Ishikawa (cell line): ENCODE data around the gene KCNQ5.

ENCODE experiments used
- CEBPB ChIP-seq: IDR thresholded peaks from 2 replicates; pipeline ENCODE4 v1.6.1; 2012
- CREB1 ChIP-seq: IDR thresholded peaks from 2 replicates; pipeline ENCODE4 v1.6.1; 2012; ENCODE audit warnings: low read depth
- EGR1 ChIP-seq: IDR thresholded peaks from 2 replicates; pipeline ENCODE4 v1.6.1; 2012
- EP300 ChIP-seq: IDR thresholded peaks from 2 replicates; pipeline ENCODE4 v1.6.1; 2012; ENCODE audit warnings: borderline replicate concordance
- FOXM1 ChIP-seq: IDR thresholded peaks from 2 replicates; pipeline ENCODE4 v1.6.1; 2012; ENCODE audit warnings: low read depth, borderline replicate concordance
- MAX ChIP-seq: IDR thresholded peaks from 2 replicates; pipeline ENCODE4 v1.6.1; 2012
- NFIC ChIP-seq: IDR thresholded peaks from 2 replicates; pipeline ENCODE4 v1.6.1; 2012
- RAD21 ChIP-seq: IDR thresholded peaks from 2 replicates; pipeline ENCODE4 v1.6.1; 2012; ENCODE audit warnings: low read depth
- REST ChIP-seq: IDR thresholded peaks from 2 replicates; pipeline ENCODE4 v1.6.1; 2012; ENCODE audit warnings: low read depth, mild to moderate bottlenecking
- TAF1 ChIP-seq: IDR thresholded peaks from 2 replicates; pipeline ENCODE4 v1.6.1; 2012; ENCODE audit warnings: low read depth, mild to moderate bottlenecking
- TCF12 ChIP-seq: IDR thresholded peaks from 2 replicates; pipeline ENCODE4 v1.6.1; 2012; ENCODE audit warnings: low read depth
- TEAD4 ChIP-seq: IDR thresholded peaks from 2 replicates; pipeline ENCODE4 v1.6.1; 2012
- USF1 ChIP-seq: IDR thresholded peaks from 2 replicates; pipeline ENCODE4 v1.6.1; 2012
- YY1 ChIP-seq: IDR thresholded peaks from 2 replicates; pipeline ENCODE4 v1.6.1; 2012; ENCODE audit warnings: low read depth
- ZBTB7A ChIP-seq: IDR thresholded peaks from 2 replicates; pipeline ENCODE4 v1.6.1; 2012; ENCODE audit warnings: low read depth

Gene KCNQ5

GRCh38 chr6:72861935-72862432 lies 240.1 kb downstream of the KCNQ5 start:
- TF ChIP-seq NFIC (no peak), TCF12 (no peak), FOXM1 (no peak), TEAD4 (no peak), ZBTB7A (no peak), RAD21 (no peak), REST (no peak), YY1 (no peak), CEBPB (no peak), USF1 (no peak), EP300 (no peak), MAX (no peak), CREB1 (no peak), TAF1 (no peak)

GRCh38 chr6:72863131-72863530 lies 241.3 kb downstream of the KCNQ5 start:
- TF ChIP-seq CEBPB (no peak), EGR1 (no peak), TCF12 (no peak), REST (no peak)

- TF ChIP-seq YY1 (no peak), CEBPB (no peak), EP300 (no peak), TCF12 (no peak), EGR1 (no peak), ZBTB7A (no peak), FOXM1 (no peak), RAD21 (no peak), TEAD4 (no peak), MAX (no peak), CREB1 (no peak), TAF1 (no peak), REST (no peak), USF1 (no peak), NFIC (no peak)
Observed at GRCh38 chr6:72864236-72864635, 242.4 kb downstream of the KCNQ5 start.

GRCh38 chr6:72864799-72865198 lies 242.9 kb downstream of the KCNQ5 start:
- no peak for TF ChIP-seq USF1
- no peak for TF ChIP-seq YY1

- TF ChIP-seq EGR1: no peak
- no peak for TF ChIP-seq TCF12
- TF ChIP-seq RAD21: no peak
- no peak for TF ChIP-seq FOXM1
- TF ChIP-seq ZBTB7A: no peak
- no peak for TF ChIP-seq TAF1
- TF ChIP-seq CEBPB: no peak
- TF ChIP-seq USF1: no peak
- no peak for TF ChIP-seq MAX
Observed at GRCh38 chr6:72865467-72865866, 243.6 kb downstream of the KCNQ5 start.
